ENCODE results near the gene PDZD2.
"Not testable (repeated sequence)": the region's sequence is repeated elsewhere in the genome, so short reads cannot be mapped to it uniquely, and the experiment has no call there.

PDZD2 gene

DNA sequence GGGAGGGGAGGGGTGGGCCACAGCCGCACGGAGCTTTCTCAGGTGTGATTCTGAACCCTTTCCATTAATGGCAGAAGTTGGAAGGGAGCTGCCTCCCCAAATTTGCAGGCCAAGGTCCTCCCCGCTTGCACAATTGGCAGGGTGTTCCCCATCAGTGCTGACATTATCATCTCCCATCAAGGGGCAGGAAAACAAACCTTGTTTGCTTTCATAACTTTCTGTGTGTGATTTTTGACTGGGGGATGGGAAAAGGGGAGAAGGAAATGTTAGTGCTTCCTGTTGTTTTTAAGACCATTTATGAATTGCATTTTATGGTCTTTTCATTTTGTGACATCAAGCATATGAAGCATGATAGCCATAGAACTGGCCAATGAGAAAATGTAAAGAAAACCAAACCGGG lies 292.9 kb downstream of the PDZD2 start:
- DNase-seq (ENCODE audit: low spot score): no peak

DNA sequence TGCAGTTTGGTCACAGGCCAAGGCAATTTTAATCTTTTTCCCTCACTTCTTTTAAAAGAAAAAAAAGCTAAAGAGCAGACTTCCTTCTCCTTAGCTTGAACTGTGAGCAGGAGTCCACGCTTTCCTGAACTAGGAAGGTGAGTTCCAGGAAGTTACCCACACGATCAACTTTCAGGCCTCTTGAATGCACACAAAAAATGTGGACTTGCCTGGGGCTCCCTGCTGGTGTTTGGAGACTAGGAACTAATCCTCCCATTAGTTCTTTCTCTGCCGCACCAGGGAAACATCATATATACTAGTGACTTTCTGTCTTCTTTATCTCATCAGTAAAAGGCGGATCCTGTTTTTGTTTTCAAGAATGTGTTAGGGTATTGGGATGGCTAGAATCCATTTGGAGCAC lies 295.2 kb downstream of the PDZD2 start:
- DNase-seq (ENCODE audit: low spot score): no peak

DNA sequence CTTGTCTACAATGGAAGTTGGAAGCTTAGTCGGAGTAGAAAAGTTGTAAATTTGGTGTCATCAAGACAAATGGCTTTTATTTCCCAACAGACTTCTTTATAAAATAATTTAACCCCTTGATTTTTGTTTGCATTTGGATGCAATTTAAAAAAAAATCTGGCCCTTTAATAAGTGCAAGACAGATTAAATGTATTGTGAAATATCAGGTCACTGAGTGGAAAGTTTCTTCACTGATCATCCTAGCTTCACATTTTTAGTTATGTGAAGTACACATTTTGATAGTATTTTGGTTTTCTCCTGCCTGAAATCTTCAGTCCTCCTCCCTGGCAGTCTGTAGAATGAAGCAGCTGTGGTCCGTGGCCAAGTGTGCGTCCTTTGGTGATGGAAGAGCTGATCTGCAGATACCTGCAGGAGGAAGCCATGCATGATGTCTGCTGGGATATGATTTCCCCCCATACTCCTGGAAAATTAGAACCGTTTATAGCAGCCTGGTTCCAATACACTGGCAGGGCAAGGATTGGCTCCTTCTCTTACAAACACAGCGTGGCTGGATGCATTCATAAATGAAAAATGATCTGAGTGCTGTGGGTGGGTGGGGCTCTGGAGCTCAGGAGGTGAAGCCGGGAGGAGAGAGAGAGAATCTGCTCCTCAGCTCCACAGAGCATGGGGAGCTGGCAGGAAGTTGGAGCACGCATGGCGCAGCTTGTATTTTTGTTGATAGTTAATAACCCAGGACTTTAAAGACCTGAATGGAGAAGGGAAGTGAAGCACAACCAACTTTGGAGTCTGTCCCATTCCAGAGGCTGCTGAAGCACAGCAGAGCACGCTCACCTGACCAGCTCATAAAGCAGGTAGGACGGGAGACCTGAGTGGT lies 296.8 kb downstream of the PDZD2 start:
- DNase-seq (ENCODE audit: low spot score): peak; percentile 25

DNA sequence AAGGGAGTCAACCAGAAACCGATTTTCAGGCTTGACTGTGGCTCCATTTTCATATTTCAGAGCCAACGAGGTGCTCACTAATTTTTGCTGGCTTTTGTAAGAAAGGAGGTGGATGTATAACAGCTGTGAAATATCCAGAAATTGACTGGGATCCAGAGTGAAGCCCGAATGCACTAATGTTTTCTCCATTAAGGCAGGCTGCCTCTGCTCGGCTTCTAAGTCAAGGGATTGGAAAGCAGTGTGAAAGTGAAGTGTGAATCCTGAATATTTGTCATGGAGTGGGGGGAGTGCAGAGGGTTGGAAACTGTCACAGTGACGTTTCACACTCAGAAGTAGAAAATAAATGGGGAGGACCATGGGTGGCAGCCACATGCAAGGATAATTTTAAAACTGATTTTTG lies 297.8 kb downstream of the PDZD2 start:
- DNase-seq (ENCODE audit: low spot score): no peak

DNA sequence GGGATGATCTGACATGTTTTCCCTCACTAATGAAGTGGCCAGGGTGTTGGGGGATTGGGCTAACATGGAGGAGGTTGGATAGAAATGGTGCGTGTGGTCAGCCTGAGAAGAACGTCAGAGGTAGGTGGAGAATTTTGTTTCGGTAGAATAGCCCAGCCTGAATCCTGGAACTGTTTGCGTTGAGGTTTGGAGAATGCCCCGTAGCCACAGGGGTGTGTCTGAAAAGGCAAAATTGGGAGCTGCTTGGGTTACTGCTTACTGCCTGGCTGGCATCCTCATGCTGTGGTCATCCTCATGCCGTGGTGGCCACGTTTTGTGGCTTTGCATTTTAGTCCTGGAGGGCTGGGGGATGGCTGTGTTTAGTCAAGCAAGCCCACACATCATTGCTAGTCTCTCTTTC lies 298.3 kb downstream of the PDZD2 start:
- no peak for DNase-seq (ENCODE audit: low spot score)

DNA sequence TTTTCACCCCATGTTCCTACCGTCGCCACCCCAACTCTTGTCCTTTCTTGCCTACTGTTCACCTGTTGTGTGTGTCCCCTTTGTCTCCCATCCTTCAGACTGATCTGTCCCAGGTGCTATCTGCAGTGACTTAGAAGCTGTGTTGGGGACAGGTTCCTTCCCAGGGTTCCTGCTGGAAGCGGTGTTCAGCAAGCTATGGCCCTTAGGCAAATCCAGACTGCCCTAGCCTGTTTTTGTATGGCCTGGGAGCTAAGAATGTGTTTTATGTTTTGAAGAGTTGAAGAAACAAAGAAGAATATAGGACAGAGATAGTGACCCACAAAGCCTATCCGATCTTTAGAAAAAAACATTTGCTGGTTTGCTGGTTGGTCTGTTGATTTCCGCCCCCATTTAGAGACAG lies 298.8 kb downstream of the PDZD2 start:
- DNase-seq (ENCODE audit: low spot score): no peak

DNA sequence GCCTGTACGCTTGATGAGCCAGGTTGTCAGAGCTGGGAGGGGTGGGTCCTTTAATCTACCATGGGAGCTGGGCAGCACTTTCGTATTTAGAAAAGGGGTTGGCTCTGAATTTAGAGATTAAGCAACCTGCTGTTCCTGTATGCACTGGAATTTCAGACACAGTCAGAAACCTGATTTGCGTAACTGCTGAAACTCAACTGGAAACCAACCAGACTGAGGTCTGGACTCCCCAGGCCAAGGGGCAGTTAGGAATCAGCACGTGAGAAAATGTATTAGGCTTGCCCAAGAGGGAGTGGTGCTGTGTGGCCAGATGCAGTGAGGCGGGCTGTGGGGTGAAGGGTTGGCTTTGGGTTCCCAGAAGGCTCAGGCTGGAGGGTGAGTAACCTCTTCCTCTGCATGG lies 300.2 kb downstream of the PDZD2 start:
- DNase-seq (ENCODE audit: low spot score): no peak

DNA sequence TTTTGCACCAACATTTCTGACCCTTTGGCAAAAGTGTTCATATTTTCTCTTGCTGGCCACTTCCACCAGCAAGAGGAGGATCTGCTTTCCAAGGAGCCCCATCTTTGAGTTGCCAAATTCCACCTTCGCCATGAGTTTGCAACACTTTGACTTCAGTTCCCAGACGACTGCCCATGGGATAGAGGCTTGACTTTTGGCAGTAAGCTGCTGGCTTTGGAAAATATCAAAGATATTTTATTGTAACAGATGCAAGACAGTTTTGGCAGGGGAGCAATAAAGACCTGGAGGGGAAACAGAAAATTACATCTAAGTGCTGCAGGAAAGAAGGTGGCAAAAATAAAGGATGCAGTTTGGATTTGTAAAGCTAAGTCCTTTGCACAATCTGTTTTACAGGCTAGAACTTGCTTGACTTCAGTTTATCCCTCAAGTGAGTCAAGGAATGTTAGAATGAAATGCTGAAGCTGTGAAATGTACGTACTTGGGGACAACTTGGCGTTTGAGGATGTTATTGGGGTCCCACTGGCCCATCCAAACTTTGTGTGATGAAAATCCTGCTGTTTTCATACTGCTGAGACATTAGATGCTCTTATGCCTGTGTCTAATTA lies 302.3 kb downstream of the PDZD2 start:
- no peak for DNase-seq (ENCODE audit: low spot score)

DNA sequence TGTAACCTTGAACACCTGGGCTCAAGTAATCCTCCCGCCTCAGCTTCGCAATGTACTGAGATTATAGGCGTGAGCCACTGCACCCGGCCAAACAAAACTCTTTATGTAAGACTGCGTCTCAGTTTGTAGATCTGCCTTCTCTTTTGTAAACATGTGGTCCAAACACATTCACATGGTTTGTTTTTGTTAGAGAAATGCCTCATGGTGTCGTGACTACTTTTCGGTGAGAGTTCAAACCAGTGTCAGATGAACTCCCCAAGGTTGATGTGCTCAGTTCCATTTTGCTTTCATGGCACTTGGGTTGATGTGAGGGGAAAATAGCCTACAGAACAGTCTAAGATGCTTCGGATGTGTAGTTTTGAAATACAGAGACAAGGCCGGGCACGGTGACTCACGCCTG lies 303.6 kb downstream of the PDZD2 start:
- DNase-seq (ENCODE audit: low spot score): no peak

DNA sequence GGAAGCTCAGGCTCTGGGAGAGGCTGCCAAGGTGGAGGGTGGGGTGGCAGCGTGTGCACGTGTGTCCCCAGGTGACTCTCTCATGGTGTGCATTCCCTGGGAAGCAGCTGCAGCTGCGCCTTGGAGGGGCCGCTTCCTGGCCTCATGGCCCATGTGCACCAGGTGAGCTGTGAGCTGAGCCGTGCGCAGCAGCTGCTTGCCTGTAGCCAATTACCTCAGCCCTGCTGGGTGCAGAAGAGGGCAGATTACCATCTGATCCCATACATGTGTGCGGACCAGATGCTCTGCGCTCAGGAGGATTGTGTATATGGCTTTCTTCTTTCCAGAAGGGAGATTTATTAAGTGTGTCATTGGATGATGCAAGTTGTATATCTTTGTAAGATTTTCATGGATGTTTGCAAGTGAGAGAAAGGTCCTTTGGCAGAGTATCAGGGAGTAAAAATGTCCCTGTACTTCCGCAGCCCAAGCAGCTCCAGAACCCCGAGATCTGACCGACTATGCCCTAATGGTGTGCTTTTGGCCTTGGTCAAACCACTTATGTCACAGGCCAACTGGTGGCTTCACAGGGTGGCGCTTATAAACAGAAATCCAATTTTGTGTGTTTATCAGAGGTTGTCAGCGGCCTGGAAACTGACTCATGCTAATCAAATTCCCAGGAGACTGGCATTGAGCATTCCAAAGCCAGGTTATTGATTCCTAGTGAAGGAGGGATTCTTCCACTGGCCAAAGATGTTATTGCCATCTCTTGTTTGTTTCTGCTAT lies 305.9 kb downstream of the PDZD2 start:
- no peak for DNase-seq (ENCODE audit: low spot score)

DNA sequence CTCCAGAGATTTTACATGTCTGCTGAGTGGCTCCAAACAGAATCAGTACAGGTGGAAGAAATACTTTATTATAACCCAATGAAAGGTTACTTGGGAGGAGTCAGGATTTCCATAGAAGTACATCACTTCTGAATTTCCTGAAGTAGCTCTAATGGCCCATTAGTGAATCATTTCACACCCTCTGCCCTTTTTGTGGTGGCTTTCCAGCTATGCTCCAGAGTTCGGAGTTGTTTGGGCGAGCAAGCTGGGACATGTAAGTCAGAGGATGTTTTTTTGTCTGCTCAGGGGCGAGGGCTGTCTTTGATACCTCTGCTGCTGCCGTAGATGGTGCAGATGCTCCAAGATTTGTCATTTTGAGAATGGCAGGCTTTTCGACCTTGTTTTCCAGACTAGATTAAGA lies 309.1 kb downstream of the PDZD2 start:
- no peak for DNase-seq (ENCODE audit: low spot score)

DNA sequence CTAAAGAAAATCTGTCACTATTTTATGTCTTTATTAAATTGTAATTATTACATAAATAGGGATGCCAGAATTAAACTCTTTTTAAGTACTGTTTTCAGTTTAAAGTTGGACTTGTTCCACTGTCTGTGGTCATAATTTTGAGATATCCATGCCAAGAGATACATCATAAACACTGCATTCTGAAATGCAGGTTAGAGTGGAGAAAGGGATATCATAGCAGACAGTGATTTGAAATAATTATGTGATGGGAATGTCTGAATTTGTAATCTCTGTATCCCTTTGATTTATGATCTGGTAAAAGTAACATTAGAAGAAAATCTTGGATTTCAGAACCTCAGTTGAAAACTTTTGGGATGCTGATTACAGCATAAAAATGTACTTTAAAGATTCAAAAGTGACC lies 313.1 kb downstream of the PDZD2 start:
- no peak for DNase-seq (ENCODE audit: low spot score)

DNA sequence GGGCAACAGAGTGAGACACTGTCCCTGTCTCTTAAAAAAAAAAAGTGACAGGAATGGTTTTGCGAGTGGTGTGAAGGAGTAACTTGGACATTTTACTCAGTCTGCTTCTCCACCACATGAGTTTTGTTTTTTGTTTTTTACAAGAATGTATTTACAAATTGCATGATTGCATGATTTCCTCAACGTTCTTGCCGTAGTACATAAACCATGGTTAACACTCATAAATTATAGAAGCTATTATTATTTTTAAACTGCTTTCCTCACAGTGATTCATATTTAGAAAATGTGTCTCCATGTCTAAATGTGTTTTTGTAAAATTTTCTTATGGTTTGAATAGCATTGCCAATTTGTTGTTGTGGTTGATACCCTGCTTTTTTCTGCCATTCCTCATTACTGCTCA lies 315.2 kb downstream of the PDZD2 start:
- DNase-seq (ENCODE audit: low spot score): no peak

DNA sequence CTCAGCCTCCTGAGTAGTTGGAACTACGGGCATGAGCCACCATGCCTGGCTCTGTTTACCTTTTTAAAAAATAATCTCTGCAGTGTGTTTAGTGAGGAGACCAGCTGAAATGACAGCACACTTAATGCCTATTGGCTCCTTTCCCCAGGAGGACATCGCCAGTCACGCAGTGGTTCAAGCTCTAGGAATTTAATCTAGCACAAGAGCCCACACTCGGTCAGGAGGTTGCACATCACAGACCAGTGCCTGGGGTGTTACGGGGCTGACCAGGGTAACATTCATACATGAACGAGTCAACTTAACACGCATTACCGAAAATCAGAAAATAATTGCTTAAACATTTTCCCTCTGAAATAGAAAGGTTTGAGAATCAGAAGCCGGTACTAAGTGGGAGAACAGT lies 318.2 kb downstream of the PDZD2 start:
- DNase-seq (ENCODE audit: low spot score): no peak

DNA sequence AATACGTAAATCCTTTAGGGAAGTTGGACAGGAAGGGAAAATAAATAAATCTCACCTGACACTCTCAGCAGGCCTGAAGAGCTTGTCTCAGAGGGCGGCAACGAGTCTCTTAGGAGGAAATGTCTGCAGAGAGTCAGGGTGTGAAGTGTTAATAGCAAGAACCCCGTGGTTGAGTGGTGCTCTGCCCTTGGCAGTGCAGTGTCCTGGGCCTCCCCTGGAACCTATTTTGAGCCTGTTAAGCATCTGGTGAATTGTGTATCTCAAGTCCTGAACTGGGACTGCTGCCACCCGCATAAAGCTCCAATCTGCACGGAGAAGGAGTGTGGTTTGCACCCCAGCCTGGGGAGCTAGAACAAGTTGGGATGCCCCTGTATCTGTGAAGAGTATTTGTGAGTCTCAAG lies 323.4 kb downstream of the PDZD2 start:
- no peak for DNase-seq (ENCODE audit: low spot score)

DNA sequence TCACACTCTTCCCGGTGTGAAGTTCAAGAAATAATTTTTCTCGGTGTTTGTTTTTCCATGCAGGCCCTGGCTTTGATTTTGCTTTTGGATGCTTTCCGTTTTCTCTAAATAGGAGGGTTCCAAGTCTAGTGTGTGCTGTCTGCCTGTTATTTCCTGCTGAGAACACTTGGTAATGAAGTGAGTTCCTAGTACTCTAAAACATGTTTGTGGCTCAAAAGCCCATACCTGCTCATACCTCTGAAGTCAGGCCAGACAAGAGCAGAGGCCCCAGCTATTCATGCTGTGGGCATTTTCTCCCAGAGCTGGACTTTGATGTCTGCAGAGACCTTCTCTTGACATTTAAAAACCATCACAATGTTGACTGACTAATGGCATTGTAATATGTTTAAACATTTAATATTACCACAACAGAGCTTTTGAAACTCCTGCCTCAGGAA lies 324.0 kb downstream of the PDZD2 start:
- peak; percentile 18 for DNase-seq (ENCODE audit: low spot score)

DNA sequence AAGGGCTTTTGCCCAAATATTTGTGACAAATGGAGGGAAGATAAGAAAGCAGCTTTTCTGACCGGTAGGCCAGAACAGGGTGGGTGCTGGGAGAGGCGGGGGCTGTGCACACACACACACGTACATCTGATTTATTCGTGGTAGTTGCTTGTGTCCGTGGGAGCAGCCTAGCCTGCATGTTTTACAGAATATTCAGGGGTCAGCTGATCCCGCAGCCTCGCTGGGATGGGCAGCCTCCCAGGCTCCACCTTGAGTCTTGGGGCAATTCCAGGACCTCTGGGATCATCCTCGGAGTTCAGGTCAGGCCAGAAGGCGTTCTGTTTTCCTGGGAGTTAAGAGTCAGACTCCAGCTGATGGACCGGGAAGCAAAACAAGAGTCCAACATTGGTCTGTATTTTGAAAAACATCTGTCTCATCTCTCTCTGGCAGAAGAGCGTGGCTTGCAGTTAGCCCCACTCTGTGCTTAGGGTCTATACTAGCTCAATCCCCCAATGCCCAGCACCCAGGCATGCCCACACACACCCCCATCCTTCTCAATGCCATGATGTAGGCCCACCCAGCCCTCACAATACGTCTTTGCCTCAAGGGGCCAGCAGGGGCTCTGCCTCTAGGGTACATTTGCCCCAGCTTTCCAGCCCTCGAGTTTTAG lies 324.6 kb downstream of the PDZD2 start:
- no peak for DNase-seq (ENCODE audit: low spot score)

DNA sequence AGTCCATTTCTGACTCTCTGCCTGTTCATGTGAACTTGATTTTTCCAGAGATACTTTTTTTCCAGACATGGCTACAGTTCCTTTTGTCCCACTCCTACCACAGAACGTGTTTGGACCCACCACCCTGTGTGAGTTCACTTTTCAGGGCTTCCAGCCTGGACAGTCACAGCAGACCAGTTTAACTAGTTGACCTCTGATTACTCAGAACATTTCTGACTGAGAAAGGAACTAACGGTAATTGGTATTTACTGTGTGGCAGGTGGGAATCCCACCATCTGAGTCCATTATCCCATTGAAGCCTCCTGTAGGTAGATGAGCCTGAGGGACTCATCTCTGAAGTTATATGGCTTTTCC lies 325.1 kb downstream of the PDZD2 start:
- DNase-seq (ENCODE audit: low spot score): no peak

DNA sequence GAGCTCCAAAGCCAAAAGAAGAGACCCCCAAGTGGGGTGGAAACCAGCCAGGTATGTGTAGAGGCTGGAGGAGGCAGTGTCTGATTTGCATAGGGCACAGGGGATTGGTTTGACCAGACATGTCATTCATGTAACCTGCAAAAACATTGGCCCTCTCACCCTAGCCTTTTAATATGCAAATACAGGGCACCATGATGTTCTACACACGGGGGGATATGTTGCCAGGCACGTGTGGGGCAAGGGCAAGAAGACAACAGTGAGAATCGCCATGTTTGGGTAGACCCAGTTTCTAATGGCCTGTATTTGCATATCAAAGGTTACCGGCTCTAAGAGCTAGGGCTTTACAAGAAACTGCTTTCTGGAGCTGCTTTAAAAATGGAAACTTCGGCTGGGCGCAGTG lies 326.3 kb downstream of the PDZD2 start:
- no peak for DNase-seq (ENCODE audit: low spot score)

DNA sequence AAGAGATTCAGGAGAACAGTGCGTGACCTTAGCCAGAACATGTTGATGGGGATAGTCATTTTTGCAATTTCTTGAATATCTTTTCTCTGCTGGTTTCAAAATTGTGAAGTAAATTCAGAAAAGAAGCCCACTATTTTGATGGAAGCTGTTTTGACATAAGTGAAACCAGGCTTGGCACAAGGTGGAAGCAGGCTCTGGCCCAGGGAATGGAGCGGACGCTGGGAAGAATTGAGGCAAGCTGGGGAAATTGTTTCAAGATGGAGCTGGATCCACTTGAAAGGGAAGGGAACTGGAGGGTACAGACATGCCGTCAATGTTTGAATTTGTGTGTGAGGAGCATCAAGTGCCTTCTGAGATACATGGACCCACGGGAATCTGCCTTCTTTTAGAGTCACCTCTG lies 328.0 kb downstream of the PDZD2 start:
- DNase-seq (ENCODE audit: low spot score): no peak

DNA sequence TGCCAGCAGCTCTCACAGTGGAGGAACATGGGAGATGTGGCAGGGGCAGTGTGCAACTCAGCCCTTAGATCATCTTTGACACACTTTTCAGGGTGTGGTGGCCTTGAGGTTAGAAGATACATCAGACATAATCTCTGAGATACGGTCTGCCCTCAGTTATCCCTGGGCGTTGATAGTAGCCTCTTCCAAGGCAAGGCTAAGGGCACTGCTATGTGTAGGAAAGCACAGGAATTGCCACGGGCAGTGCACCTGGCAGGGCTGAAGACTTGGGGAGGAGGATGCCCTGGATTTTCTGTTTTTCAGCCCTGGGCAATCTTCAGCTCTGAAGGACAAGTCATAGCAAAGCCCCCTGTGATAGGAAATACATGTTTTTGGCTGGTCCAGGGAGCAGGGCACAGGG lies 328.5 kb downstream of the PDZD2 start:
- DNase-seq (ENCODE audit: low spot score): no peak

DNA sequence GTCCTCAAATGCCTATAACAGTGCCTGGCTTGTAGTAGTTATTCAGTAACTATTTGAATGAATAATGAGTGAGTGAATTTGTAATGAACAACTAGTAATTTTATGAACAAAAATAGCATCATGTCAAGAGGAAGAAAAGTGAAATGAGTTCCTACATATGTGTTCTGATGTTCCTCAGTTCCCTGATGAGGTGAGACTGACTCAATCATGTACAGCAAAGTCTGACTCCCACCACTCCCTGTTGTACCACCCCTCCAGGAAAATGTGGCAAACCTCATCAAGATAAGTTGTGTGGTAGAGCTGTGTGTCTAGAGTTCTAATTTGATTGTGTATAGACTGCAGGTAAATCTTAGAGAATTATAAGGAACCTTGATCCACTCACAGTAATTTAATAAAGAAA lies 333.6 kb downstream of the PDZD2 start:
- DNase-seq (ENCODE audit: low spot score): no peak

DNA sequence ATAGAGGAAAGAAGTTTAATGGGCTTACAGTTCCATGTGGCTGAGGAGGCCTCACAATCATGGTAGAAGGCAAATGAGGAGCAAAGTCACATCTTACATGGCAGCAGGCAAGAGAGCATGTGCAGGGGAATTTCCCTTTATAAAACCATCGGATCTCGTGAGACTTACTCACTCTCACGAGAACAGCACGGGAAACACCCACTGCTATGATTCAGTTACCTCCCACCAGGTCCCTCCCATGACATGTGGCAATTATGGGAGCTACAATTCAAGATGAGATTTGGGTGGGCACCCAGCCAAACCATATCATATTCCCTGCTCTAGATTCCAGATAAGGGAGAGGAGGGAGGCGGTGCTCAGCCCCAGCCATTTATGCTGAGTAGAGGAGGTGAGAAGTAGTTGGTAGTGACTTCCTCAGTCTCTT lies 336.3 kb downstream of the PDZD2 start:
- DNase-seq (ENCODE audit: low spot score): not testable (repeated sequence)
